Right cardiac atrium (tissue), 5 donors: ENCODE data around the gene MXD4. TPM values are rescaled to one million over a fixed set of nuclear protein-coding genes. Genes with fewer than 3 reads are reported as not detected.
A peak's percentile ranks its signal among the peaks of the same experiment; 100 is the strongest.

Experiments
- ATAC-seq, 2 donors: fragments of 200-7000 bp; cut with Tn5 transposase; one replicate each; pipeline versions ENCODE4 v1.8.0 to v1.9.1; 2020; ENCODE audit warnings: moderate library complexity in 2 of 2, mild to moderate bottlenecking in 1 of 2
- DNase-seq, 3 donors: peaks; one replicate each; pipeline ENCODE4 v3.0.0-alpha.2; 2020
- H3K27ac ChIP-seq: one replicate; pipeline ENCODE4 v1.5.1; 2013; ENCODE audit warnings: mild to moderate bottlenecking, low read length, control low read depth, moderate library complexity
- H3K27me3 ChIP-seq: one replicate; pipeline ENCODE4 v1.6.1; 2013; ENCODE audit not compliant: control insufficient read depth, insufficient read depth
- H3K4me1 ChIP-seq: one replicate; pipeline ENCODE4 v1.6.1; 2013; ENCODE audit warnings: low read length; ENCODE audit not compliant: control insufficient read depth, insufficient read depth
- H3K4me3 ChIP-seq: one replicate; pipeline ENCODE4 v1.5.1; 2013; ENCODE audit warnings: low read length, control low read depth
- H3K9me3 ChIP-seq: one replicate; pipeline ENCODE4 v1.6.1; 2013; ENCODE audit warnings: low read length; ENCODE audit not compliant: control insufficient read depth
- WGBS: extraction: QIAGEN DNeasy Blood & Tissue Kit; methylation state at CpG from one replicate; pipeline ENCODE4 v1.1.7; 2013; 5-methylcytosine and 5-hydroxymethylcytosine counted together
- intact Hi-C, 4 donors: fragments of 100-400 bp; cut with DNase I; formaldehyde crosslinking; loops; one replicate each; pipeline versions ENCODE4 v1.11.0 to v1.14.0; 2022 to 2023
- polyA plus RNA-seq: library from polyadenylated mRNA; stranded (reverse); fragments of 200-250 nt; gene quantifications from one replicate; pipeline ENCODE4 v1.2.3, GENCODE V29; 2013
- total RNA-seq, 4 donors: library from RNA; stranded (reverse); fragmentation: NEBNext Ultra II Directional; extraction: Animal tissue kit (Norgen Biotek cat#: 25700); gene quantifications; one replicate each; pipeline ENCODE4 v1.2.1, GENCODE V29; 2021
- donor health status: healthy with polysubstance abuse.
- donor health status: DM: no; HTN: yes; CAD: no.
- donor health status: DM: no; HTN: no; CAD: no.
- donor health status: DM: no; HTN: yes; CAD: no; lungs with severe emphysema.
- donor health status: DM: yes; HTN: yes; CAD: no.

The MXD4 gene
- total and polyA plus RNA-seq, 5 donors: 27.2 to 43.1 (median 32.7) TPM

DNA sequence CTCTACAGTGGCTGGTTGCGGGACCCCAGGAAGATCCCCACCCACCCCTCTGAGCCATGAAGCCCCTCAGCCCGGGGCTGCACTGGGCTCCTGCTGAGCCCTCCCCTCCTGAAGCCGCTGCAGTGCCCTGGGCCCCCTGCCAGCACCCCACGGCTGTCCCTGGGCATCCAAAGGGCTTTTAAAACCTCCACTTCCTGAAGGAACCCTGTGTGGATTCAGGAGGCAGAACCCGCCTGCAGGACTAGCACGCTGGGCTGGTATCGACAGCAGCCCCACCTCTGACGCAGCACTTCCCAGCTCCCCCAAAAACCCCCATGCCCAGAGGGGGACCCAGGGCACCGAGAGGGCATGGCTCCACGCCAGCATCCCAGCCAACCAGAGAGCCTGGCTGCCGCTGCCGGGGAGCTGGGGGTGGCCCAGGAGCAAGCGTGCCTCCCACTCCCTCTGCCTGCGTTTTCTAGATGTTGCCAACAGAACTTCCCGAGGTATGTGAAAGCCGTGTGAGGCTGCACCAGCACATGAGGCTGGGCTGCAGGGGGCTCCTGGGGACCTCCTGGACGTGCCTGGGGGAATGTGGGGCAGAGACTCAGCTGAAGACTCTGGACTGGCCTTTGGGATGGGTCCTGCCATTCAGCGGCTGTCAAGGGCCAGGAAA, 6.3 kb downstream of the MXD4 start:
- H3K27ac ChIP-seq: peak overlapping the region; percentile 66
- DNase-seq (peak; percentile 54 to 84 (median 83)), ATAC-seq (peak; percentile 15 to 33)
- H3K27me3 ChIP-seq: no peaks in the 10 kb centered on the region
- intact Hi-C loops: loop anchor here in 2 of 4 donors (10.0 kb wide), 1 partner anchor 159 kb away; the partner anchor contains the start of genes CFAP99 (in 2 of the 2) and ZFYVE28 (in 2 of the 2)
- no peak overlapping the region for H3K4me3 ChIP-seq
- 22% methylated on average over 18 of the region's 18 CpGs for WGBS
- H3K9me3 ChIP-seq: no peaks in the 10 kb centered on the region
- peaks cover 28% of the 10 kb centered on the region for H3K4me1 ChIP-seq

GRCh38 chr4:2254665-2255500, 7.0 kb downstream of the MXD4 start:
- intact Hi-C loops: loop anchor here in 2 of 4 donors (10.0 kb wide), 1 partner anchor 160 kb away; the partner anchor contains the start of genes CFAP99 (in 2 of the 2) and ZFYVE28 (in 2 of the 2)
- Histone ChIP-seq H3K4me3 (no peak overlapping the region), H3K9me3 (no peaks in the 10 kb centered on the region), H3K4me1 (peaks cover 24% of the 10 kb centered on the region), H3K27ac (no peak overlapping the region), H3K27me3 (no peaks in the 10 kb centered on the region)
- 77% methylated on average over 32 of the region's 32 CpGs for WGBS
- ATAC-seq: no peak
- peak; percentile 10 to 42 (median 37) for DNase-seq

DNA sequence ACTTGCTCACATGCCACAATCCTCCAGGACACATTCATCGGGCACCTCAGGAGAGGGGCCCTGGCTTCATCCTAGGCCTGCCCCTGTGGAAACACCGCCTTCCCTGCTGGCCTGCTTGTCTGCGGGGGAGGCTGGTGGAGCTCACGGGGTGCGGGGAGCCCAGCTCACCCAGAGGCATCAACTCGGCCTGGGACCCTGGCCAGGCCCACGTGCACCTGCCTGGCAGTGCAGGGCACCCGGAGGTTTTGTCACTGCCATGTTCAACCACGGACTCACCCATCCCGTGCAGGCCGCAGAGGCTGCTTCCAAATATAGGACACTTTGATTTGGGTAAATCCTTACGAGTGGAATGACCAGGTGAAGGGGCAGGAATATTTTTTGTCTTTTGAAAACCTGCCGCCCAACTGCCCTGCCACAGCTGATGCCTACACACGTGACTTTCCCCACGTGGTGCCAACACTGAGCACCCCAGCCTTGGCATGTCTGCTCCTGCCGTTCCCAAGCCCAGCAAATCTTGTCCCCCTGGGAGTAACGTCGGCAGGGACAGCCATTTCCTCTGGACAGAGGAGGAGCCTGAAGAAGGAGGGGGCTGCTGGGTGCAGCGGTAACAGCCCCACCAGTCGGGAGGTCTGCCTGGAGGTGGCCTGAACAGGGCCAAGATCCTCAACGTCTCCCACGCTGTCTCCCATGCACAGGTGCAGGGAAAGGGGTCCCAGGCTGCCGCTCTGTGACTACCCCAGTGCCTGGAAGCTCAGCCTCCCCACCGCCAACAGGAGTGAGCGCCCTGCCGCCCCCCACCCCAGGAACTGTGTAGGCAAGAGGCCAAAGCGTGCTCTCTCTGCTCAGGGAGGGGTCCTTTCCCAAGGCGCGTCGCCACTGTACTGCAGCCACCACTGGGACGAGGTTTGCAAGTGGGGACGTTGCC, 8.5 kb downstream of the MXD4 start:
- WGBS: 76% methylated on average over 32 of the region's 32 CpGs
- no peak overlapping the region for H3K4me3 ChIP-seq
- ATAC-seq (no peak), DNase-seq (peak; percentile 10 to 49 (median 46))
- no peak overlapping the region for H3K27ac ChIP-seq
- no peaks in the 10 kb centered on the region for H3K27me3 ChIP-seq
- peaks cover 21% of the 10 kb centered on the region for H3K4me1 ChIP-seq
- H3K9me3 ChIP-seq: no peaks in the 10 kb centered on the region
- intact Hi-C loops: loop anchor here in 2 of 4 donors (10.0 kb wide), 1 partner anchor 161 kb away; the partner anchor contains the start of genes CFAP99 (in 2 of the 2) and ZFYVE28 (in 2 of the 2)

GRCh38 chr4:2252530-2253091, 9.3 kb downstream of the MXD4 start:
- Histone ChIP-seq H3K27ac (no peak overlapping the region), H3K27me3 (no peaks in the 10 kb centered on the region), H3K4me1 (peaks cover 17% of the 10 kb centered on the region), H3K9me3 (no peaks in the 10 kb centered on the region), H3K4me3 (no peak overlapping the region)
- WGBS: 85% methylated on average over 12 of the region's 12 CpGs
- ATAC-seq (no peak), DNase-seq (peak in 2 of 3 donors; percentile 9 to 42)
- intact Hi-C loops: loop anchor here in 2 of 4 donors (10.0 kb wide), 1 partner anchor 162 kb away; the partner anchor contains the start of genes CFAP99 (in 2 of the 2) and ZFYVE28 (in 2 of the 2)

DNA sequence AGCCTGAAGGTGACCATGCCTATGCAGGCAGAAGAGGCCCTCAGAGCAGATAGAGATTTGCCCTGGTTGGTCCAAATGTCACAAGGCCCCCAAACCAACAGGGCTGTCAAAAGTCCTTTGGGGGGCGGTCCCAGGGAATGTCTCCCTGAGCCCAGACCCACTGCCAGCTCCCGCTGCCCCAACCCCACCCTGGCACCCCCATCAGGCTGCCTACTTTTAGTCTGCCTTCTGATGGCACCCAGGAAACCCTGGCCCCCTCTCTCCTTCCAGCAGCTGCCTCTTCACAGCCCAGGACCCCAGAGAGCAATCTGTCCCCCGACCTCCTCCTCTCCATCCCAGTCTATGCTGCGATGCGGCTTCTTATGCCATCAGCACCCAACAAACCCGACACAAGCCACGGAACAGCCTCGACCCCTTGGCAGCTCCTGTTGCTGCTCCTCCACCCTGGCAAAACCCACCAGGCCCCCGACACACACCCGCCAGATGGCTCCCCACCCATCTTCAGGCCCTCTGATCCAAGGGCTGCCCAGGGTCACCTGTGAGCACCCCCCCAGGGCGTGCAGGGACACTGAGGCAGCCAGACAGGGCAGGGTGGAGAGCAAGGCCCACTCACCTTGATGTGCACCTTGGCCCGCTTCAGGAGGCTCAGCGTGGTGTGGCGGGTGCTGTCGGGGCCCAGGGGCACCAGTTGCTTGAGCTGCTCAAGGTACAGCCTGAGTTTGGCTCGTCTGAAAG, 9.9 kb downstream of the MXD4 start:
- peak; percentile 11 to 49 (median 35) for DNase-seq
- WGBS: 95% methylated on average over 16 of the region's 16 CpGs
- intact Hi-C loops: loop anchor here in 2 of 4 donors (10.0 kb wide), 1 partner anchor 163 kb away; the partner anchor contains the start of genes CFAP99 (in 2 of the 2) and ZFYVE28 (in 2 of the 2)
- no peak overlapping the region for H3K4me3 ChIP-seq
- no peak overlapping the region for H3K27ac ChIP-seq
- no peak for ATAC-seq
- H3K9me3 ChIP-seq: no peaks in the 10 kb centered on the region
- H3K27me3 ChIP-seq: no peaks in the 10 kb centered on the region
- H3K4me1 ChIP-seq: peaks cover 11% of the 10 kb centered on the region

- no peaks in the 10 kb centered on the region for H3K9me3 ChIP-seq
- intact Hi-C loops: loop anchor here in 2 of 4 donors (10.0 kb wide), 1 partner anchor 164 kb away; the partner anchor contains the start of genes CFAP99 (in 2 of the 2) and ZFYVE28 (in 2 of the 2)
- ATAC-seq (no peak), DNase-seq (peak; percentile 13 to 62 (median 59))
- no peak overlapping the region for H3K27ac ChIP-seq
- 93% methylated on average over 25 of the region's 25 CpGs for WGBS
- peaks cover 4% of the 10 kb centered on the region for H3K4me1 ChIP-seq
- H3K27me3 ChIP-seq: no peaks in the 10 kb centered on the region
- H3K4me3 ChIP-seq: no peak overlapping the region
These were observed 10.7 kb downstream of the MXD4 start for GRCh38 chr4:2251073-2251794.

GRCh38 chr4:2250357-2251072, 11.4 kb downstream of the MXD4 start:
- H3K27ac ChIP-seq: no peak overlapping the region
- WGBS: 91% methylated on average over 30 of the region's 30 CpGs
- DNase-seq (peak in 2 of 3 donors; percentile 41 to 45), ATAC-seq (no peak)
- no peaks in the 10 kb centered on the region for H3K9me3 ChIP-seq
- intact Hi-C loops: loop anchor here in 2 of 4 donors (10.0 kb wide), 1 partner anchor 164 kb away; the partner anchor contains the start of genes CFAP99 (in 2 of the 2) and ZFYVE28 (in 2 of the 2)
- no peak overlapping the region for H3K4me3 ChIP-seq
- H3K4me1 ChIP-seq: no peaks in the 10 kb centered on the region
- no peaks in the 10 kb centered on the region for H3K27me3 ChIP-seq

DNA sequence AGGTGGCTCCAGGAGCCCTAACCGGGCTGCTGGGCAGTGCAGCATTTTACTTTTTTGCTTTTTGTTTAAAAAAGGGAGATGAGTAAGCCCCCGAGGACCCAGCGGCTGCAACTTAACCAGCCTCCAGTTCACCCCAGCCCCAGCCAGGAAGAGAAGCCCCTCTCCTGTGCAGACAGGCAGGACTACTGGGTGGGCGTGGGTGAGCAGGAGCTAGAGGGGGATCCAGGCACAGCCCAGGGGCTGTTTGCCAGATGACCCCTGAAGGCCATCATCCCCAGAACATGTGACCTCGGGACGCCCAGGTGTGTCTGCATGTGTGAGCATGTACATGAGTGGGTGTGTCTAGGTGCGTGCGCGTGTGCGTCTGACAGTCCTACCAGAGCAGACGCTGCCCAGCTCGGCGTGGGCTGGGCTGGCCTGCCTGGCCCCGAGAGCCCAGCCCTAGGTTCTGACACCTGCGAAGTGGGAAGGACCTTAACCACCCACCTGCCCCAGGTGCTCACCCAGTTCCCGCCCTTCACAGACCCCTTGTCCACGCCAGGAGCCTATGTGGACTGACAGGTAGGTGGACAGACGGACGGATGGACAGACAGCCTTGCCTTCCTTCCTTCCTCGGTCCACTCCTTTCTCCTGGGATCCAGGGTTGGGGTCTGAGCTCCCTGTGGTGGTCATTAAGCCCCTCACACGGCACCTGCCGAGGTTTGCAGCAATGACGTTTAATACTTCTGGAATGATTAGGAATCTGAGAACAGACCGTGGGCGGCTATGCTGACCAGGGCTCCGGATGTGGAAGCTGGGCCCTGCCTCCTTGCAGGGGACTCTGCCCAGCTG, 12.2 kb downstream of the MXD4 start:
- H3K4me3 ChIP-seq: no peak overlapping the region
- intact Hi-C loops: loop anchor here in 2 of 4 donors (10.0 kb wide), 1 partner anchor 165 kb away; the partner anchor contains the start of genes CFAP99 (in 2 of the 2) and ZFYVE28 (in 2 of the 2)
- ATAC-seq (no peak), DNase-seq (peak in 2 of 3 donors; percentile 19 to 43)
- WGBS: 86% methylated on average over 26 of the region's 26 CpGs
- H3K9me3 ChIP-seq: no peaks in the 10 kb centered on the region
- H3K4me1 ChIP-seq: peaks cover 2% of the 10 kb centered on the region
- H3K27ac ChIP-seq: no peak overlapping the region
- H3K27me3 ChIP-seq: no peaks in the 10 kb centered on the region
